ENCODE measurements around the gene RPL13.

Gene RPL13

DNA sequence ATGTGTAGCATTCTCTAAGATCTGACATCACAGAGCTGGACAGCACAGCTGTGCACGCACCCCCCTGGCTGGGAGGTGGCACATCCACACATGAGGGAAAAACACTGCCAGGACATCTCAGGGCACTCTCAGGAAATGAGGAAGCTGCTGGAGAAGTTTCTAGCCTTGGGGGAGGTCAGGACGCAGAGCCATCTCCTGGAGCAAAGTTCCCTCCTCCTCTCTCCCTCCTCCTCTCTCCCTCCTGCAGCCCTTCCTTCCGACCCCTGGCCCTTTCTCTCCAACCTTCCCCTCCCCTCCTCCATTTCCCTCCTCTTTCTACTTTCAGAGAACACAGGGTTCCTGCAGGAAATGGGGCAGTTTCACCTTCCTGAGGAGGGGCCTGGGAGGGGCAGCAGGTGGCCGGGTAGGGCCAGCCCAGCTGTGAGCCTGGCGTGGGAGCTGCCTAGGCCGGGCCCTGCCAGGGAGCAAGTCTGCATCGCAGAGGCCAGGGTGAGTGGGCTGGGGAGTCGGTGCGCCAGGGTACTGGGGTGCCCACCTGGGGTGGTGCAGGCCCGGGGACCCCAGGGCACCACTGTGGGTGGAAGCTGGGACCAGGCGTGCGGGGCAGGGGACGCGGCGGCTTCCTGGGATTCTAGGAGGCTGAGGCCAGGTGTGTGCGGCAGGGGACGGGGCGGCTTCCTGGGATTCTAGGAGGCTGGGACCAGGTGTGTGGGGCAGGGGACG, 52.9 kb downstream of the RPL13 start, which contains the start of gene DPEP1:
Gene DPEP1 (plus strand): TSS at position 412 of the 723 bp plus-strand sequence. CDS start 16,769 bp downstream, outside the sequence.
- no peak for DNase-seq (ENCODE audit: low read depth)
- TF ChIP-seq, protein P1, sequence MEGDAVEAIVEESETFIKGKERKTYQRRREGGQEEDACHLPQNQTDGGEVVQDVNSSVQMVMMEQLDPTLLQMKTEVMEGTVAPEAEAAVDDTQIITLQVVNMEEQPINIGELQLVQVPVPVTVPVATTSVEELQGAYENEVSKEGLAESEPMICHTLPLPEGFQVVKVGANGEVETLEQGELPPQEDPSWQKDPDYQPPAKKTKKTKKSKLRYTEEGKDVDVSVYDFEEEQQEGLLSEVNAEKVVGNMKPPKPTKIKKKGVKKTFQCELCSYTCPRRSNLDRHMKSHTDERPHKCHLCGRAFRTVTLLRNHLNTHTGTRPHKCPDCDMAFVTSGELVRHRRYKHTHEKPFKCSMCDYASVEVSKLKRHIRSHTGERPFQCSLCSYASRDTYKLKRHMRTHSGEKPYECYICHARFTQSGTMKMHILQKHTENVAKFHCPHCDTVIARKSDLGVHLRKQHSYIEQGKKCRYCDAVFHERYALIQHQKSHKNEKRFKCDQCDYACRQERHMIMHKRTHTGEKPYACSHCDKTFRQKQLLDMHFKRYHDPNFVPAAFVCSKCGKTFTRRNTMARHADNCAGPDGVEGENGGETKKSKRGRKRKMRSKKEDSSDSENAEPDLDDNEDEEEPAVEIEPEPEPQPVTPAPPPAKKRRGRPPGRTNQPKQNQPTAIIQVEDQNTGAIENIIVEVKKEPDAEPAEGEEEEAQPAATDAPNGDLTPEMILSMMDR (conservative IDR thresholded peaks at IDR 0.05; ENCODE audit: low read depth, low read length): no peak
- no peak within 1 kb of the TSS for H3K4me3 ChIP-seq (ENCODE audit: low read length)

DNA sequence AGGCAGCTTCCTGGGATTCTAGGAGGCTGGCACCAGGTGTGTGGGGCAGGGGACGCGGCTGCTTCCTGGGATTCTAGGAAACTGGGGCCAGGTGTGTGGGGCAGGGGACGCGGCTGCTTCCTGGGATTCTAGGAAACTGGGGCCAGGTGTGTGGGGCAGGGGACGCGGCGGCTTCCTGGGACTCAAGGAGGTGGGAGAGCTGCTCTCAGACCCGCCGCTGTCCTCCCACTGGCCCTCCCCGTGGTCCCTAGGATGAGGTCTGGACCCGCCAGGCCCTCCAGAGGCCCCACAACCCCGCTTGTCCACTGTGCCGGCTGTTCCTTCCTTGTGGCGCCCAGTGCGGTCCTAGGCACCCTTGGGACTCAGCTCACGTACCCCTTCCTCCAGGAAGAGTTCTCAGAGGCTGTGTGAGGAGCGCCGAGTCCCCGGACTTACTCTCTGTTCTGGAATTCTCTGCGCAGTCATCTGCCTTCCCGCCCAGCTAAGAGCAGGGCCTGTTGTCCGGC, 53.5 kb downstream of the RPL13 start:
- no peak overlapping the region for H3K4me3 ChIP-seq (ENCODE audit: low read length)
- TF ChIP-seq, protein P1 (conservative IDR thresholded peaks at IDR 0.05; ENCODE audit: low read depth, low read length): no peak
- DNase-seq (ENCODE audit: low read depth): no peak
